RWPE2 (cell line): ENCODE measurements around the gene RALB.

ENCODE experiments used
- ATAC-seq: fragments of 200-7000 bp; cut with Tn5 transposase; 3 replicates; pipeline ENCODE4 v1.9.1; 2021; ENCODE audit warnings: low read depth
- DNase-seq: peaks from one replicate; pipeline ENCODE4 v3.0.0-alpha.2; 2020; ENCODE audit warnings: low spot score
- H3K27ac ChIP-seq: fragments of 450-650 bp; 2 replicates; pipeline ENCODE4 v1.5.1; 2017; ENCODE audit warnings: mild to moderate bottlenecking; ENCODE audit not compliant: poor library complexity, severe bottlenecking
- H3K27me3 ChIP-seq: fragments of 250-450 bp; sonication (Bioruptor Pico); 2 replicates; pipeline ENCODE4 v1.5.1; 2021; ENCODE audit warnings: mild to moderate bottlenecking, moderate library complexity; ENCODE audit not compliant: insufficient read depth, poor library complexity, severe bottlenecking
- H3K36me3 ChIP-seq: fragments of 250-450 bp; sonication (Bioruptor Pico); 2 replicates; pipeline ENCODE4 v1.5.1; 2020; ENCODE audit warnings: low read depth, mild to moderate bottlenecking, moderate library complexity
- H3K4me1 ChIP-seq: fragments of 250-450 bp; sonication (Bioruptor Pico); 2 replicates; pipeline ENCODE4 v1.5.1; 2021; ENCODE audit warnings: mild to moderate bottlenecking, moderate library complexity; ENCODE audit not compliant: insufficient read depth, poor library complexity, severe bottlenecking
- H3K4me3 ChIP-seq: fragments of 250-450 bp; sonication (Bioruptor Pico); 2 replicates; pipeline ENCODE4 v1.5.1; 2021; ENCODE audit warnings: mild to moderate bottlenecking, moderate library complexity; ENCODE audit not compliant: severe bottlenecking
- H3K9me3 ChIP-seq: fragments of 250-450 bp; sonication (Bioruptor Pico); 2 replicates; pipeline ENCODE4 v1.5.1; 2021; ENCODE audit warnings: mild to moderate bottlenecking, moderate library complexity; ENCODE audit not compliant: severe bottlenecking
- TF ChIP-seq, protein P1 (sequence below): fragments of 450-650 bp; IDR thresholded peaks from one replicate; pipeline ENCODE4 v1.5.1; 2017; ENCODE audit warnings: mild to moderate bottlenecking, moderate library complexity; ENCODE audit not compliant: poor library complexity, severe bottlenecking

RALB gene

DNA sequence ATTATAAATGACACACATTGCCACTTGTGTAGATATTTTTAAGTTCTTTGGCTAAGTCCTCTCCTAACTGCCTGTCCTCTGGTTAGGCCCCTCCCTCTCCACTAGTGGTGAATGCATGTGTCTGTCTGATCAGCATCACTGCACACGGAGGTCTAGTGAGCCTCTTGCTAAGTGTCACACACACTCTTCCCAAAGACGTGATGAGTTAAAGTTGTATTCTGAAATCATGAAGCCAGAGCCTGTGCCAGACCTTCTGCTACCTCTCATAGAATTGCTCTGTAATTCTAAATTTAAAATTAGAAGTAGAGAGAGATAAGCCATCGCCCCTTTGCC lies 41.3 kb downstream of the RALB start:
- H3K4me3 ChIP-seq, result no peak overlapping the region
- H3K4me1 ChIP-seq, result peaks cover 11% of the 10 kb centered on the region
- no peak for ATAC-seq
- H3K9me3 ChIP-seq, result no peaks in the 10 kb centered on the region
- peaks cover 63% of the 10 kb centered on the region for H3K36me3 ChIP-seq
- no peaks in the 10 kb centered on the region for H3K27me3 ChIP-seq
- TF ChIP-seq, protein P1, sequence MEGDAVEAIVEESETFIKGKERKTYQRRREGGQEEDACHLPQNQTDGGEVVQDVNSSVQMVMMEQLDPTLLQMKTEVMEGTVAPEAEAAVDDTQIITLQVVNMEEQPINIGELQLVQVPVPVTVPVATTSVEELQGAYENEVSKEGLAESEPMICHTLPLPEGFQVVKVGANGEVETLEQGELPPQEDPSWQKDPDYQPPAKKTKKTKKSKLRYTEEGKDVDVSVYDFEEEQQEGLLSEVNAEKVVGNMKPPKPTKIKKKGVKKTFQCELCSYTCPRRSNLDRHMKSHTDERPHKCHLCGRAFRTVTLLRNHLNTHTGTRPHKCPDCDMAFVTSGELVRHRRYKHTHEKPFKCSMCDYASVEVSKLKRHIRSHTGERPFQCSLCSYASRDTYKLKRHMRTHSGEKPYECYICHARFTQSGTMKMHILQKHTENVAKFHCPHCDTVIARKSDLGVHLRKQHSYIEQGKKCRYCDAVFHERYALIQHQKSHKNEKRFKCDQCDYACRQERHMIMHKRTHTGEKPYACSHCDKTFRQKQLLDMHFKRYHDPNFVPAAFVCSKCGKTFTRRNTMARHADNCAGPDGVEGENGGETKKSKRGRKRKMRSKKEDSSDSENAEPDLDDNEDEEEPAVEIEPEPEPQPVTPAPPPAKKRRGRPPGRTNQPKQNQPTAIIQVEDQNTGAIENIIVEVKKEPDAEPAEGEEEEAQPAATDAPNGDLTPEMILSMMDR, result no peak
- DNase-seq, result no peak
- no peak overlapping the region for H3K27ac ChIP-seq

DNA sequence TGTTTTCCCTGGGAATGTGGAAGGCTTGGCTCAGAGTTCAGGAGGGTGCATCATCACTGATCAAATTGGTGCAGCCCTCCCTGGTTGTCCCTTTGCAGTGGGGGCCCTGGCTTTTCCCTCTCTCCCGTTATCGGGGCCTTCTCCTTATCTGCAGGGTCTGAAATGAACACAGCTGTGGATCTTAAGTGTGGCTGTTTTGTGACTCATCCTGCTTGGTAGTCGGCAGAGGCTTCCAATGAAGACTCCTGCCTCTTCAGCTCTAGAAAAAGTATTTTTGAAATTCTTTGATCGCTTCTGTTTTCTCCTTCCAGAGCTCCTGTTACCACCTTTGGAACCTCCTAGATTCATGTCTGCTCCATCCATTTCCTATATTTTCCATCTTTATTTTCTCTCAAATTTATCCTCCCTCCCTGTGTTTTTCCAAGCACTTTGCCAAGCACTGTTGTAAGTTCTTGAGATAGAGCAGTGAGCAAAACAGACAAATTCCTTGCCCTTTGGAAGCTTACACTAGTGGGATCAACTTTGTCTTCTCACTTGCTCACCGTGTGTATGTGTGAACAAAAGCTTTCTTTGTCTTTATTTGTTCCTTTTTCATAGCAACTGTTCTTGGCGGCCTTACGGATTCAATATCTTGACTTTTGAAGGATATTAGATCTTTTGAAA lies 45.7 kb downstream of the RALB start:
- TF ChIP-seq, protein P1, result no peak
- H3K4me1 ChIP-seq, result no peaks in the 10 kb centered on the region

DNA sequence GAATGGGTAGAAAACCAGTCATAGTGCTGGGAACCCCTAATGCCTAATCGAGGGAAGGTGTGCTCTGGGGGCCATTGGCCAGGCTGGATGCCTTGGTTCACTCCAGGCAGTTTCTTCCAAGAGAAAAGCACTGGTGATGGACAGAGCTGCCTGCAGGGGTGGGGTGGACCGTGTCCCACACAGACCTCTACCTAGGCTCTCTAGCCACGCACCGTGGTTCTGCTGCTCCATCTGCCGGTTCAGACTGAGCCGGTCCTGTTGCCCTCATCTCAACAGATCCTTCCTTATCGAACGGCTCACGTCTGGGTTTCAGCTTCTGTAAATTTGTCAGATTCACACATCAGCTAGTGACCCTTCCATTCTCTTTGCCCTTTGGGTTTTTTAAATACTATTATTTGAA lies 46.4 kb downstream of the RALB start:
- Histone ChIP-seq H3K4me3 (no peak overlapping the region), H3K9me3 (no peaks in the 10 kb centered on the region), H3K27me3 (no peaks in the 10 kb centered on the region), H3K4me1 (no peaks in the 10 kb centered on the region), H3K27ac (no peak overlapping the region), H3K36me3 (peaks cover 22% of the 10 kb centered on the region)
- DNase-seq (no peak), ATAC-seq (no peak)
- TF ChIP-seq, protein P1, result no peak

More for the DNA sequence above, 45.7 kb downstream of the RALB start:
- DNase-seq (no peak), ATAC-seq (no peak)
- H3K27ac ChIP-seq, result no peak overlapping the region
- no peaks in the 10 kb centered on the region for H3K27me3 ChIP-seq
- H3K36me3 ChIP-seq, result peaks cover 29% of the 10 kb centered on the region
- H3K4me3 ChIP-seq, result no peak overlapping the region
- no peaks in the 10 kb centered on the region for H3K9me3 ChIP-seq

DNA sequence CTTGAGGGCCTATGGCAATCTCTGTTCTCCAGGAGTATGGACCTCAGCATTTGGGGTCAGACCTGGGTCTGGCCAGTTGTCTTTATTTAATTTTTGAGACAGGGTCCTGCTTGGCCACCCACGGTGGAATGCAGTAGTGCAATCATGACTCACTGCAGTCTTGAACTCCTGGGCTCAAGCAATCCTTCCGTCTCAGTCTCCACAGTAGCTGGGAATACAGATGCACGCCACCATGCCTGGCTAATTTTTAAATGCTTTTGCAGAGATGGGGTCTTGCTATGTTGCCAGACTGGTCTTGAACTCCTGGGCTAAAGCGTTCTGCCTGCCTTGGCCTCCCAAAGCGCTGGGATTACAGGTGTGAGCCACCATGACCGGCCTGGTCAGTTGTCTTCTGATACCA lies 46.9 kb downstream of the RALB start:
- H3K36me3 ChIP-seq, result peaks cover 16% of the 10 kb centered on the region

DNA sequence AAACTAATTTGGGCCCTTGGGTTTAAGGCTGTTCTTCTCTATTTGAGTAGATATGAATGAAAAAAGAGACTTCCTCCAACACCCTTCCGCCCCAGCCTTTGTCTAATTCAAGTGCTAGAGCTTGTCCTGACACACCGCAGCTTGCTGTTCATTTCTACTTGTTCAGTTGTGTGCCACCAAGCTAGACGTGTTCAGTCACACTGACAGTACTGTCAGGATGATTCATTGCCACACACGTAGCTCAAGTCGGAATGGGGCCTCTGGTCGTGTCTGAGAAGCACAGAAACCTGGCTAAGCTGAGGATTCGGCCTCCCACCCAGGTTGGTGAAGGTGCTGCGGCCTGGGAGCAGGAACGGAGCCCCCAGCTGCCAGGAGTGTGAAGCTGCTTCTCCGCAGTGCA lies 47.7 kb downstream of the RALB start:
- Histone ChIP-seq H3K27me3 (no peaks in the 10 kb centered on the region), H3K36me3 (peaks cover 9% of the 10 kb centered on the region), H3K27ac (no peak overlapping the region), H3K9me3 (no peaks in the 10 kb centered on the region), H3K4me3 (no peak overlapping the region), H3K4me1 (no peaks in the 10 kb centered on the region)
- TF ChIP-seq, protein P1, result no peak
- DNase-seq (no peak), ATAC-seq (no peak)

More for the DNA sequence above, 46.9 kb downstream of the RALB start:
- no peaks in the 10 kb centered on the region for H3K4me1 ChIP-seq
- H3K27ac ChIP-seq, result no peak overlapping the region
- DNase-seq, result no peak
- ATAC-seq, result no peak
- TF ChIP-seq, protein P1, result no peak
- H3K4me3 ChIP-seq, result no peak overlapping the region
- H3K9me3 ChIP-seq, result no peaks in the 10 kb centered on the region
- H3K27me3 ChIP-seq, result no peaks in the 10 kb centered on the region
